NCI-H82 treated with DMSO at 0.1 percent for 48 hours (cell line): ENCODE results near the gene MED13L.
"Not testable (repeated sequence)": the region's sequence is repeated elsewhere in the genome, so short reads cannot be mapped to it uniquely, and the experiment has no call there.

Experiments used
- DNase-seq: peaks from one replicate; lab custom pipeline; 2025; ENCODE audit not compliant: unreplicated experiment; lab: John Stamatoyannopoulos, UW

Gene MED13L

DNA sequence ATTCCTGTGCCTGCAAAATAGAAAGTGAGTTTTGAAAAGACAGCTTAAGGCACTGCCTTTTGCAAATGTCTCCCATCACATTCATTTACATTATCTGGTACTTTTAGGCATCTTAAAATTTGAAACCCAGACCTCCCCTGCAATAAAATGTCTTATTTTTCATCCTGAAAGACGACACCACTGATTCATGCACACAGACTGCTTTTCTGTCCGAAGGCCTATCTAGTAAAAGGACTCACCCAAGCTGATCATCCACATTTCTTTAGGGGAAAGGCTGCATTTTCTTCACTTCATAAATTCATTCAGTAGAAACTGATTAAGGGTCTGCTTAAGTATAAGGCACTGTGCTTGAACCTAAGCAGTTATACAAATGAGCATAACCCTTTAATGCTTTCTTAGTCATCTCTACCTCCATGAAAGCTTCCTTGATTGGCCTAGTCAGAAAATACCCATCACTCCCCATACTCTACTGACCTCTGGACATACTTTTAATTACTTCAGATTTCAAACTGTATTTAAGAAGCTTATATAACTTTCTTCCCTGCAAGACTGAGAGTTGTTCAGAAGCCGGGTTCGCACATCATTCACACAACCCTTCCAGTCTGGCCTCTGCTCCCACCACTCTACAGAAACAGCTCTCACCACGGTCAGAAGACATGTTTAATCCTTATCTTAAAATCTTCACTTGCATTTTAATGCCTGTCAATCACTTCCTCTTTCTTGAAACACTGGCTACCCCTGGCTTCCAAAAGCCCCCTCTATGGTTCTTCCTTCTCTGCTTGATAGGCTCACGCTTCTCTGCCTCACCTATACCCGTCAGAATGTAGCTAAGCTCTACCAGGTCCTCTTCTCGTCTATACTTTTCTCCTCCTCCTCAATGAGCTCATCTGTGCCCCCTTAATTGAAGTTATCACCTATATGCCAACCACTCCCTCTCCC lies 288.6 kb downstream of the MED13L start:
- no peak for DNase-seq

- DNase-seq = no peak
These were observed 289.3 kb downstream of the MED13L start for GRCh38 chr12:115988212-115988611.

DNA sequence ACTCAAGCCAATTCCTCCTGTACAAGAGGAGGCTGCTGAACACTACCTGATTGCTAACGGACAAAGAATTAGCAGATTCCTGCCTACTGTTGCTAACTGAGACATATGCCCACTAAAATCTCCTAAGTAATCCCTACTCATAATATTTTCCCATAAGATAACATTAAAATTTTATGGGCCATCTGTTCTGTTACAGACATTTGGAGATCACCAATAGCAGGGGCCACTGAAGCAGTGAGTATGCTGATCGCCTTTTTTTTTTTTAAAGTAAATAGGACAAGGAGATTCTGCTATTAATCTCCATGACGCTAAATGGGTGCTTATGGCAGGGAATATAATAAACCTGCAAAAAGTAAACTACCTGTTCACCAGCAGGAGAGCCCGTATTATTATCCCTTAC lies 292.9 kb downstream of the MED13L start:
- DNase-seq = peak; percentile 94

- no peak for DNase-seq
These were observed 294.2 kb downstream of the MED13L start for GRCh38 chr12:115983226-115983798.

DNA sequence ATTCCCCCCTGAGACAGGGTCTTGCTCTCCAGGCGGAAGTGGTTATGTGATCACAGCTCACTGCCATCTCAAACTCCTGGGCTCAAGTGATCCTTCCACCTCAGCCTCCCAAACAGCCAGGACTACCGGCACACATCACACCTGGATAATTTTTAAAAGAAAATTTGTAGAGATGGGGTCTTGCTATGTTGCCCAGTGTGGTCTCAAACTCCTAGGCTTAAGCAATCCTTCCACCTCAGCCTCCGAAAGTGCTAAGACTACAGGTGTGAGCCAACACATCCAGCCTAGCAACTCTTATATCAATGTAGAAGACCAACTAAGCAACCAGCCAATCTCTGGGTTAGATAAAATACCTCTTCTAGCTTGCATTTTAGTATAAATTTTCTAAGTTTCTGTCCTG lies 297.2 kb downstream of the MED13L start:
- no peak for DNase-seq

GRCh38 chr12:115979851-115980250 lies 297.6 kb downstream of the MED13L start:
- no peak for DNase-seq

GRCh38 chr12:115979351-115979750 lies 298.1 kb downstream of the MED13L start:
- DNase-seq = no peak

DNA sequence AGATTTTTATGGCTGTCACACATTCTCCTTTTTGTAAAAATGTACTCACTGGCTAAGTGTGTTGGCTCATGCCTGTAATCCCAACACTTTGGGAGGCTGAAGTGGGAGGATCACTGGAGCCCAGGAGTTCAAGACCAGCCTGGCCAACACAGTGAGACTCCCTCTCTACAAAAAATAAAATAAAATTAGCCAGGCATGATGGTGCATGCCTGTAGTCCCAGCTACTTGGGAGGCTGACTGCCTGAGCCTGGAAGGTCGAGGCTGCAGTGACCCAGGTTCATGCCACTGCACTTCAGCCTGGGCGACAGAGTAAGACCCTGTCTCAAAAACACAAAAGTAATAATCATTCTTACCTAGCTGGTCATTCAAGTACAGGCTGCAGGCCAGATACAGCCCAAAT lies 300.7 kb downstream of the MED13L start:
- not testable (repeated sequence) for DNase-seq

GRCh38 chr12:115975411-115975810 lies 302.1 kb downstream of the MED13L start:
- DNase-seq = no peak

GRCh38 chr12:115973968-115974724 lies 303.3 kb downstream of the MED13L start:
- no peak for DNase-seq

- no peak for DNase-seq
These were observed 304.4 kb downstream of the MED13L start for GRCh38 chr12:115973066-115973465.

DNA sequence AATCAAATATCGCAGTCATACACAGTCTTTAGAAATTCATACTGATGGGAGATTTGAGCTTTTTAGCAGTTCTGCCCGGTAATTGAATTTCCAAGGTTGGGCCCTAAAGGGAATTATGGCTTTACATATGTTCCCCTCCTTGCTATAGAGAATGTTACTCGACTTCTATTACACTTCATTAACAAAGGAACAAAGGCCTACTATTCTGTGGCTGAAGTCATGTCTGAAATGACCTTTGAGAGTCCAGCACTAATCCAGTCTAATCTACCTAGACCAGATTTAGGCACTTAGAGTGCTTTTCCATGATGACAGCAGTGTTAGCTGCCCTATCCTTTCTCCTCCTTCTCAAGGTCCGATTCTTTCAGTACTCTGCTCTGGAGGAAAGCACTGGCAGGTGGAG lies 305.3 kb downstream of the MED13L start:
- no peak for DNase-seq

GRCh38 chr12:115968211-115968610 lies 309.3 kb downstream of the MED13L start:
- no peak for DNase-seq

DNA sequence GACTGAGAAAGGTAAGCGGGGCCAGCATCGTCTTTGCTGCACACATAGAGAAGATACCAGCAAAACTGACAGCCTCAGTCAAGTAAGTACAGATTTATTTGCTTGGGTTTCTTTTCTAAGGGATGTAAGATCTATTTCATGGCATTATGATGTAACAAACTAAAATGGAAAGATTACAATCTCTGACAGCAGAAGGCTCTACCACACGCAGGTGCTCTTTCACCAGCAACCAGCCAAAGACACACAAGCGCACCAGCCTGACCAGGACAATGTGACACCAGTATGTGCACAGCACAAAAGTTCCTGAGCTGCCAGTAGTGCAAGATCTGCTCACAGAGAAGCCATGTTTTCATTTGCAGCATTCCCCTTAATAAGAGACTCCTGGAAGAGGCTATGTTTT lies 311.1 kb downstream of the MED13L start:
- DNase-seq = no peak

DNA sequence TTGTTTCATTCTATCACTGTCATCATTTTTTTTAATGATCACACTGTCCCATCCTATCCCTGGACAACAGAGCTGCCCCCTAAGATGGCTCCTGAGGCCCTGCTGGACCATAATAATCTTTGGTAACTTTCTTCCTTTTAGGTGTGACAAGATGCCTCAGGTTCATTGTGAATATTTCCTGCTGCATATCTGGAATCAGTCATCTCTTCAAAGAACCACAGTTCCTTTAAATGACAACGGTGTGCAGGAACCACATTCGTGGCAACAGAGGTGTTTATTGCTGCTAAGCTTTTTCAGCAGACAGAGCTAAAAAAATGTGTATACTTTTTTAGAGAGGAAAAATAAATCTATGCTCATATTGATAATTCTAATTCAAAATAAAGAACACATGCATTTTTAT lies 312.9 kb downstream of the MED13L start:
- no peak for DNase-seq

DNA sequence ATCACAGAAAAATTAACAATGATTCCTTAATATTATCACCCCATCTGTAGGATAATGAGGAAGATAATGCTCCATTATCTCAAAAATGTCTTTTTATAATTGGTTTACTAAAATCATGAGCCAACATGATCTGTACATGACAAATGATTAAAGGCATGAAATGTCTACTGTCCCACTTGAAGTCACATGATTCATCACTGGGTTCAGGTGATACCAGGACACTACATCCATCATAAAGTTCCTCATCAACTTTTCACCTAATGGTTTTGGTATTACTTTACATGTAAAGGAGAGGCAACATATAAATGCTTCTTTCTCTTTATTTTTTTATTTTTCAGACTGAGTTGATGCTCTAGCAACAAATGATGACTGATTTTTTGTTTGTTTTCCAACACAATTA lies 313.3 kb downstream of the MED13L start:
- DNase-seq = no peak

DNA sequence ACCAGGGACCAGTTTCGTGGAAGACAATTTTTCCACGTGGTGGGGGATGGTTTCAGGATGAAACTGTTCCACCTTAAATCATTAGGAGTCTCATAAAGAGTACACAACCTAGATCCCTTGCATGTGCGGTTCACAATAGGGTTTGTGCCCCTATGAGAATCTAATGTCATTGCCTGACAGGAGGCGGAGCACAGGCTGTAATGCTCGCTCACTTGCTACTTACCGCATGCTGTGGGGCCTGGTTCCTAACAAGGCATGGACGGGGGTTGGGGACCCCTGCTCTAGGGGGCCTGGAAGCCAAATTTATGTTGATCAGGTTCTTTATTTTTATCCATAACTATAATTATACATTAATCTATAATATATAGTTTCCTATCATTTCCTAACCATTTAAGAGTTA lies 315.3 kb downstream of the MED13L start:
- DNase-seq = no peak

DNA sequence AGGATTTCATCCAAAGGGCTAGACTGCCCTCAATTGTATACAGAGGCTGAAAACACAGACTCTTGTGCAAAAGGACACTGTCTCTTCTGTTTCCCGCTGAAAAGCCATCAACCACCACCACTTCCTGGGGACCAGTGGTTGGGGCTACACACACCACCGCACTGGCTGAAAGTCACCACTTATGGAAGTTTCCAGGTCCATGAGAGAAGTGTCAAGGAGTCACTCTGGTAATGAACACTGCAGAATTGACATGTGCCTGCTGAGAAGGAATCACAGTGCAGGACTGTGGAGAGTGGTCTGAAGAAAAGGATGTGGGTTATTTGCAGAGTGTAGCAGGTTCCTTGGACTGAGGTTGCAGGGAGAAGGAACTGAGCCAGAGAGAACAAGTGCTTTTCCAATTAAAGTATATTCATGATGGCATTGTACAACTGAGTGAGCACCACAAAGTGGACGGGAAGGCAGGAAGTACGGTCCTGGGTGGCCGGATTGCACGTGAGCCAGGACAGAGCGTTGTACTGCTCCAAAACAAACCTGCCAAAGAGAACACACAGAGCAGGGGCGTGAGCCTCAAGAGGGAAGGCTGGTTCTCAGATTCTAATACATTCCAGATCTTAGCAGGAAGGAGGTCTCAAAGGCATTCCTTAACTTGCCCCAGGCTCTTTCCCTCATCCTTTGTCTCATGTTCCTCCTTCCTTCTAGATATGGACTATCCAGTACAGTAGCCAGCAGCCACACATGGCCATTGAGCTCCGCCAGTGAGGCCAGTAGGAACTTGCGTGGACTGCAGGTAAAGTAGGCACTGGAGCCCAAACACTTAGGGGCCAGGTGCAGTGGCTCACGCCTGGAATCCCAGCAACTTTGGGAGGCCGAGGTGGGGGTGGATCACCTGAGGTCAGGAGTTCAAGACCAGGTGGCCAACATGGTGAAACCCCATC lies 316.4 kb downstream of the MED13L start:
- DNase-seq = no peak

DNA sequence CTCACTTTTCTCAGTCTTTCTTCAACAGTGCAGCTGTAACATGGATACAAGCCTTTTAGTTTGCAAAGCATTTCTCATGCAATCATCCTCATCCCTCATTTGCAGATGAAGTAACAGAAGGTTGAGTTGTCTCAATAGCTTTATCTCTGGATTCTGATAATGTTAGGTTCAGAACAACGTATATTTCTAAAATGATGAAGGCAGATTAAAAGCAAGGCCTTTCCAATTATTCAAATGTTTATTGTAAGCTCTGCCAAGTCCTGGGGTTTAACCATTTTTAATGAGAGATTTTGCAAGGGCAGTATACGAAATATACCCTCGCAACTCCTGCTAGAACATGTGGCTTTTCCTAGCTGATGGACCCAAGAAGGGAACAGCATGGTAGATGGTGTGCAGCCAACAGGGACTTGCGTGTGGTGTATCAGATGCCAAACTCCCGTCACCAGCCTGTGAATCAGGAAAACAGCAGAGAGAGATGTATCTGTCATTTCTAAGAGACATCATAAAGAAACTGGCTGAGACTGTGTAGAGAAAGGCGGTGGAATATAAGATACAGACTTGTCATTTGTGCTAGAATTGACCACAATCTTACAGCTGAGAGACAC lies 319.7 kb downstream of the MED13L start:
- no peak for DNase-seq

DNA sequence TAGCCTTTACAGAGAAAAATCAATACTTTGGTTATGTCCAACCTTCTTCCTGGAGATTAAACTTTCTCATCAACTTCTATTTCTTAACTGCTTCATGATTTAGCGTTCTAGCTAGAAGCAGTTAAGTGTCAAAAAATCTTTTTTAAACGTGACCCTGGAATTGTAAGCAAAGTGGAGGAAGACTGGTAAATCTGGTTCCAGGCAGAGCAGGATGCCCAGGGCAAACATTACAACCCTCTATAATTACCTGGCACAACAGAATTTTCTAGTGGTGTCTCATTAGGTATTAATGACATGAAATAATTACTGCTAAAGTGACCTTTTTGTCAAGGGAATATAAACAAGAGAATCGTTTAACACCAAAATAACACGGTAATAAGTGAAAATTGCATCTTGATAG lies 320.8 kb downstream of the MED13L start:
- DNase-seq = no peak
